Superior temporal gyrus (tissue), 1 donor: ENCODE results near the gene RNF14.

ENCODE experiments used
- DNase-seq: peaks from one replicate; pipeline ENCODE4 v3.0.0-alpha.2; 2016; ENCODE audit errors: extremely low spot score

The RNF14 gene

DNA sequence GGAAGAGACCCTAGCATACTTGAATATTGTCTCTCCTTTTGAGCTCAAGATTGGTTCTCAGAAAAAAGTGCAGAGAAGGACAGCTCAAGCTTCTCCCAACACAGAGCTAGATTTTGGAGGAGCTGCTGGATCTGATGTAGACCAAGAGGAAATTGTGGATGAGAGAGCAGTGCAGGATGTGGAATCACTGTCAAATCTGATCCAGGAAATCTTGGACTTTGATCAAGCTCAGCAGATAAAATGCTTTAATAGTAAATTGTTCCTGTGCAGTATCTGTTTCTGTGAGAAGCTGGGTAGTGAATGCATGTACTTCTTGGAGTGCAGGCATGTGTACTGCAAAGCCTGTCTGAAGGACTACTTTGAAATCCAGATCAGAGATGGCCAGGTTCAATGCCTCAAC, 9.5 kb downstream of the RNF14 start:
- DNase-seq: no peak

DNA sequence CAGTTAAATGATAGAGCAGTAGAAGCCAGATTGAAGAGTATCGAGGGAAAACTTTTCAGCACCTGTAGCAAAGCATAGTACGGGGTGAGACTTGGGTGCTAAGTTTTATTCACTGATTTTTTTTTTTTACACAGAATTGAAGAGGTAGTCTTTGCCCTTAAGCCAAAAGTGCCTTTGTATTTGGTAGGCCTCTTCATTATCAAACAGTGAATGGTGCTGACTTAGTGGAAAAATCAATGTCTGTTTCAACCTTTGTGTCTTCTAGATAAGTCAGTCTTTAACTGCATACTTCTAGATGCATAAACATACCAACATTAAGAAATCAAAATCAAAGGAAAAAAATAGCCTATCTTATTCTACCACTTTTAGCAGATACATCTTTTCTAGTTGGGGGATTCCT, 13.7 kb downstream of the RNF14 start:
- DNase-seq: no peak

DNA sequence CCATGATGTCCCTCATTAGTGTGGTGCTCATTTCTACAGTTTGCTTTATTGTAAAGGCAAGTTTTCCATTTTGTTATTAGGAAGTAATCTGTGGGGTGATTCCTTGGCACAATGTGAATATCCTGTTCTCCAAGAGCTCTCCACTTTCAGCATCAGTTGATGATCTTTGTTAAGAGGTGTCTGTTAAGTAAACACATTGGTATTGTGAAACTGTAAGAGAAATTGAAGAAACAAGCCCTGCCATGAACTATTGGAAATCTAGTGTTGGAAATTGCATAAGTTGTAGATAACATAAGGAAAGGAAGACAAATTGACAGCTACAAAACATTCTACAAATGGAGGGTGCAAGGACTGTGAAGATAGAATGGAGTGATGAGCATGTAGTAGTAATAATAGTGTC, 17.2 kb downstream of the RNF14 start:
- DNase-seq: no peak

DNA sequence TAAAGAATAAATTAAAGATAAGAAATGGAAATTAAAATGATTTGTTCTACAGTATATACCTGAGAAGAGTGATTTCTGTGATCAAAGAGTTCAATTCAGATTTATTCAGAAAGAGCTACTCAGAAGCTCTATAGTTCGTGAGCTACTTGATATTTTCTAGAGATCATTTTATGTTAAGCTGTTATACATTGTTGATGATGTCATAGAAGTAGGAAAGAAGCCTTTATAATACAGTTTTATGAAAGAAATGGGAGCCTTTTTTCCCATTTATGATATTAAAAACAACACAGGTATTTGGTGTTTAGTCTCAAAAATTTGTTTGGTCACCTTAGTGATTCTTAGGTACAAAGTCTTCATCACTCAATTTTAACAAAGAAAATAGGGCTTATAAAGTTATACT, 20.8 kb downstream of the RNF14 start:
- no peak for DNase-seq

GRCh38 chr5:141992349-141992963, 23.6 kb downstream of the RNF14 start:
- peak; percentile 93 for DNase-seq

DNA sequence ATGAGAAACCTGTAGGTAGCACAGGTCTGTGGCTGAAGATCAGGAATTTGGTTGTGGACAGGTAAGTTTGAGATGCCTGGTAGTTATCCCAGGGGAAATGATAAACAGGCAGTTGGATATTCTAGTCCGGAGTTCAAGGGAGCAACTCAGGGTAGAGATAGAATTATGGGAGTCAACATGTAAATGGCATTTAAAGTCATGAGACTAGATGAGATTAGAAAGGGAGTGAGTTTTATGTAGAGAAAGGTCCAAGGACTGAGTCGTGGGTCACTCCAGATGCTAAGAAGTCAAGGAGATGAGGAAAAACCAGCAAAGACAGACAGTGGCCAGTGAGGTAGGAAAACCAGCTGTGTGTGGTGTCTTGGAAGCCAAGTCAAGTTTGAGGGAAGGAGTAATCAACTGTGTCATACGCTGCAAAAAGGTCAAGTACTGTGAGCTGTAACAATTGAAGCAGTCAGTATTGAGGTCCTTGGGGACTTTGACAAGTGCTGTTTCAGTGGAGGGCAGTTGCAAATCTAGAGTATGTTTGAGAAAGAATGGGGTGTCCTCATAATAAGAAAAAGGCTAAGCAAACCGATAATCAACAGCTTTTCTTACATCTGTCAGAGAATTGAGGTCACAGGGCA, 25.7 kb downstream of the RNF14 start:
- no peak for DNase-seq

DNA sequence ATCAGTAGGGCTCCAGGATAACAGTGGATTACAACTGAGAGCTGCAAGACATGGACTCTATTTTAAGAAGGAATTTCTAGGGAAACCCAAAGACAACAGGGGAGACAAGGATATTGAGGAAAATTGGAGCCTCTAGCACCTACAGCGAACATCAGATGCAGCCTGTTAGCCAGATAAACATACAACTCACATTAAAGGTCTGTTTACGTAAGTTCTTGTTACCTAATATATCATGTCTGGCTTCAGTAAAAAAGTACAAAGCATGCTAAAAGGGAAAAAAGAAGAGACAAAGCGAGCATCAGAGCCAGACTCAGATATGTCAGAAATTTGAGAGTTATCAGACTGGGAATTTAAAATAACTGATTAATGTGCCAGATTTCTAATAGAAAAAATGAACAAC, 26.8 kb downstream of the RNF14 start:
- DNase-seq: no peak

DNA sequence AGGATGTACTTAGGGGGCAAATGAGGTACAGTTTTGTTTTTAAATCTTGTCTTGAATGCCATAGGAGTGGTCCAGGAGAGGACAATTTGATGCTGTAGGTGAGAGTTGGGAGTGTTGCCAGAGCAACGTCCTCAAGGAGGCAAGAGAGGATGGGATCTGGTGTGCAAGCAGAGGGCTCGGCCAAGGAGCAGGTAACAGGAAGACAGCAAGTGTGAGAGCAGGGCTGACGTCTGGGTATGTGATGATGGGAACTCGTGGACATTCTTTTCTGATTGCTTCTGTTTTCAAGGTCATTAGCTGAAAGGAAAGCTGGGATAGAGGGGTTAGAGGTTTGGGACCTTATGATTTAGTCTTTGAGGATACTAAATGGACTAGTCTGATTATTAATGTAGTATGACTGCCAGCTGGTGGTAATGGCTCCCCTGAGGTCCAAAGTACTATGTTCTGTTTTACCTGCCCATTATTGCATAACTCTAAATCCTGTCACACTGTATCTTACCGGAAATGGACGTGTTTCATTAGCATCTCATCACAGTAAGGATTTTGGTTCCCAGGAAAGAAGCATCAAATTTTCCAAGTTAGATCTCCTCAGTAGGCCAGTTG, 28.6 kb downstream of the RNF14 start:
- no peak for DNase-seq

DNA sequence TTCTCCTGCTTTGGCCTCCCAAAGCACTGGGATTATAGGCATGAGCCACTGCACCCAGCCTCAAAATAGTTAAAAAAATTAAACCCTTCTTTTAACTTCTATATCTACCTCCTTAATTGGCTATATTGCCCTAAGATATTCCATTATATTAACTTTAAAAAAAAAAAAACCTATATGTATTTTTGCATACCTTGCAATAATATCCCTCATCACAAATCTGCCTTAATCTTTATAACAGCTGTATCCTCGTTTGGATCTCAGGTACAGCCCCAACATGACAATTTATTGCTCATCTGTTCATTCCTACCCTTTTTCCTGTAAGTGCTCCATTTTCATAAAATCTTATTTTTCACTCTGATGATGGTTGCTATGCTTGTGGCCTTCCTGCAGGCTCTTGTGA, 31.3 kb downstream of the RNF14 start:
- DNase-seq: no peak

- DNase-seq: no peak
These were observed 32.0 kb downstream of the RNF14 start for GRCh38 chr5:142000704-142001484.

DNA sequence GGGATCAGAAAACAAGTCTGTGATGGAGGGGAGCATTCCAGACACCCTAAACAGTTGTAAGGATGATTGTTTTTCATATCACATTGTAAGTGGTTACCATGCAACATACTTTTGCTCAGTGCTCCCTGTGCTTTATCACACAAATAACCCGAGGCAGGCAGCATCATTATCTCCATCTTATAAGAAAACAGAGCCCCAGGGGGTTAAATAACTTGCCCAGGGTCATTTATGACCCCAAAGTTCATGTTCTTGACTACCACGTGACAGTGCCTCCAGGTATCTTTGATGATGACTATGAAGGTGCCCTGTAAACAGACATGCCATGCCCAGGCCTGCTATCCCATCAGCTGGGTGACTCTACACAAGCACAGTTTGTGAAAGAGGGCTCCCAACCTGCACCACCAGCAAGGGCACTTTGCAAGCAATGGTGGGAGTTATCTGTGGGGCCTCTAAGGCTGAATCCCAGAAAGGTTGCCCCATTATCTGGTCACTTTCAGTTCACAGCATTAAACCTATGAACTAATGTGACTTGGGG, 34.4 kb downstream of the RNF14 start:
- no peak for DNase-seq

GRCh38 chr5:142006363-142007236, 37.7 kb downstream of the RNF14 start:
- DNase-seq: no peak

- no peak for DNase-seq
These were observed 38.3 kb downstream of the RNF14 start for GRCh38 chr5:142007237-142007544.

DNA sequence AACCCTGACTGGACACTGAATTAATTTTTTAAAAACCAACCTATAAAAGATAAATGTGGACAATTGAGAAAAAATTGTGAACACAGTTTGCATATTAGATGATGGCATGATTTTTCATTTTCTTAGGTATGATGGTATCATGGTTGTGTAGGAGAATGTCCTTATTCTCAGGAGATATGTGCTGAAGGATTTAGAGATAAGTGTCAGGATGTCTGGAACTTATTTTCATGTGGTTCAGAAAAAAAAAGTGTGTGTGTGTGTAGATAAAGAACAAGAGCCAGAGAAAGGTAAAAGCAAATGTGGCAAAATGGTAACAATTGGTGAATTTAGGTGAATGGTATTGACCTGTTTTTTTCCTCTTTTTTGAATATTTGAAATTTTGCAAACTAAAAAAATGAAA, 39.9 kb downstream of the RNF14 start:
- no peak for DNase-seq

DNA sequence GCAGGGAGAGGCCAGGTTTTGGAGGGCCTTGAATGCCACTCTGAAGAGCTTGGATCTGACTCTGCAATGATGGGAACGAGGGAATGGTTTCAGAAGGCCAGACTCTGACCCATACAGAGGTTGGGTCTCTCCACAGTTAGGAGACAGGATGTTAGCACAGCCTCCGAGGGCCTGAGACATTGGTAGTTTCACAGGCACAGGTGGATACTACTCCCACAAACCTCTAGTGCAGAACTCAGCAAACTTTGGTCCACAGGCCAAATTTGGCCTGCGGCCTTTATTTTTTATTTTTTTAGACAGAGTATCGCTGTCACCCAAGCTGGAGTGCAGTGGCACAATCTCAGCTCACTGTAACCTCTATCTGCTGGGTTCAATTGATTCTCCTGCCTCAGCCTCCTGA, 41.0 kb downstream of the RNF14 start:
- DNase-seq: no peak

GRCh38 chr5:142011572-142012185, 42.8 kb downstream of the RNF14 start:
- DNase-seq: no peak

DNA sequence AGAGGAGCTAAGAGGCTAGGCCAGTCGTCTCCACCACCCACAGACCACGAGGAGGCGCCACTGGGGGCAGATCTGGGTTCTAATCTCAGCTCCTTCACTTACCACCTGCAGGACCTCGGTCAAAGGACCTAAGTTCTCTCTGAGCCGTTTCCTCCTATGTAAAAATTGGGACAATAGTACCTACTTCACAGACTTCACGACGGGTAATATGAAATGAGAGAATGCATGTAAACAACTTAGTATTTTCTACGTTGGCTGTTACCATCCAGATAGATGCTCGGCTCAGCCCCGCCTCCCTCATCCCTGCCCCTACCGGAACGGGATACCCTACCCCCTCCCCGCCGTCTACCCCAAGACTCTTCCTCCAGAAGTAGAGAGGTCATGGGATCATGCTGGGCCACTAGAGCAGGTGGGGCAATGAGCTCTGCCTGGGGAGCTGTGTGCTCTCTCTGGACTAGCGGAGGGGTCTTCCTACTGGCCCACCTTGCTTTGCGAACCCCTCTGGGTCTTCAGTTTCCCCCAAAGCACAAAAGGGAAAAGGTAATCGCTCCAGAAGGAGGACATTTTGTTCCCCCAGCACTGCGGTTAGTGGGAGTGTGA, 43.4 kb downstream of the RNF14 start:
- peak; percentile 68 for DNase-seq

DNA sequence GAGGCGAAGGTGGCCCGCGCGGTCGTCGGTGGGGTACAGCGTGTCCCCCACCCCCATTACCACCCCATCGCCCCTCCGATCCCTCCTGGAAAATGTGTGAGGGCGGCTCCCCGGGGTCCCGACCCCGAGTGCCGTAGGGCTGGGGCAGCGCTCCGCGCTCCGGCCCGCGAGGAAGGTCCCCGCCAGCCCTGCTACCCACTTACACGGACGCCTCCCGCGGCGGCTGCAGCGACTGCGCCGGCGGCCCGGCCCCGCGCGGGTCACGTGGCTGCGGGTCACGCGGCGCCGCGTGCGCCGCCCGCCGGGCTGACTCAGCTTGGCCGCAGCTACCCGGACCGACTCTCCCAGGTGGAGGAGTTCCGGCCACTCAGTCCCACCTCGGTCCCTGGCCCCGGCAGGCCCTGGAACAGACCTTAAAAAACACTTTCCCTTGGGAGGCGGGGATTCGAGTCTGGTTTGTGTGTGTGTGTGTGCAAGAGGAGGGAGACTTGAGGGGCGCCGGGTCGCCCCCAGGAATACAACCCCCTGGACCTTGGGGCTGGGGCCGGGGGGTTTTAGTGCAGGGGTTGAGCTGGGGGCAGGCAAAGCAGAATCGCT, 44.0 kb downstream of the RNF14 start, which contains the start of gene GNPDA1:
TSS of gene GNPDA1 (minus strand) at position 236 of the 597 bp plus-strand sequence. CDS start 992 bp downstream, outside the sequence.
- peak; percentile 80 for DNase-seq

DNA sequence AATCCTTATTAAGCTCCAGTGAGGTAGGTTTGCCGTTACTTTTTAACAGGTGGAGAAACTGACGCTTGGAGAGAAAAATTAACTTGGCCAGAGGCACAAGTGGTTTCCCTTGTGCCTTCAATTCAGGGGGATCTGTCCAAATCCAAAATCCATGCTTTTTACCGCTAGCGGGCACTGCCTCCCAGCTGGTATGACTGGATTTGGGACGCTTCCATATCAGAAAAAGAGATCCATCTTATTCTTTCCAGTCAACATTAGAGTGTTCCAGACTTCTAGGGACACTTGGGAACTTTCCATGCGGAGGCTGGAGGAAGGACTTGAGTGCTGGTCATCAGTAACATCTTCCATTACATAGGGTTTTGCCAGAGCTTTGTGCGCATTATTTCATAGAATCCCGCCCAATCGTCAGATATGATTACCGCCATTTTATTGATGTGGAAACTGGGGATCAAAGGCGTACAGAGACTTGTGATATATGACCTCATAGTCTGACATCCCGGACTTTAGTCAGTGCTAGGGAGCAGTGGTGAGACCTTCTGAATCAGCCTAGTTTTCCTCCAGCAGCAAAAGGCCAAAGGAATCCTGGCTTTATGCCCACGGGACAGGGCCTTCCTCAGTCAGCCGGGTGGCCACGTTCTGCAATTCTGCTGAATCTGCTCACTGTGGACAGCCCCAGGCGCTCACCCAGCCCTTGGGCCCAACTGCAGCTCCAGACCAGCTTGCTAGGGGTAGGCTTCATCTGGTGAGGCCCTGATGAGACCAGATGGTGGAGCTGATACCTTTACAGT, 45.0 kb downstream of the RNF14 start:
- DNase-seq: peak; percentile 68
